AG04450 (cell line): ENCODE measurements around the gene BRICD5. TPM values are rescaled to one million over a fixed set of nuclear protein-coding genes. Genes with fewer than 3 reads are reported as not detected.

Experiments used
- CTCF ChIA-PET: fragments of 300-600, 350-600 bp; formaldehyde crosslinking; extraction: SDS; loops from one replicate; lab custom pipeline; 2022; ENCODE audit warnings: antibody characterized with exemption, inconsistent platforms; lab: Charles Lee
- POLR2A ChIA-PET: fragments of 350-600 bp; formaldehyde crosslinking; extraction: SDS; loops from one replicate; lab custom pipeline; 2021; ENCODE audit warnings: antibody characterized with exemption, inconsistent platforms; lab: Yijun Ruan, JAX
- DNase-seq: peaks from one replicate; pipeline ENCODE4 v3.0.0-alpha.2; 2011; ENCODE audit warnings: low read depth, low spot score
- H3K27ac ChIP-seq: one replicate; pipeline ENCODE4 v1.5.1; 2012; ENCODE audit warnings: low read depth, low read length, control low read depth
- H3K27me3 ChIP-seq: one replicate; pipeline ENCODE4 v1.6.0; 2012; ENCODE audit warnings: low read length; ENCODE audit not compliant: control insufficient read depth, insufficient read depth
- H3K4me3 ChIP-seq: 2 replicates; pipeline ENCODE4 v1.5.1; 2011; ENCODE audit warnings: mild to moderate bottlenecking, low read depth, low read length, control low read depth
- H3K9me3 ChIP-seq: 2 replicates; pipeline ENCODE4 v1.5.1; 2012; ENCODE audit warnings: low read length; ENCODE audit not compliant: control insufficient read depth, insufficient read depth
- CTCF ChIP-seq: IDR thresholded peaks from 2 replicates; pipeline ENCODE4 v1.5.1; 2011; ENCODE audit warnings: low read depth, low read length, control low read depth, inconsistent platforms
- polyA plus RNA-seq: library from polyadenylated mRNA; depleted of rRNA; stranded (reverse); fragments of >200 nt; gene quantifications from 2 replicates; pipeline ENCODE4 v1.2.3, GENCODE V29; 2011

The BRICD5 gene
- polyA plus RNA-seq, 1 experiment = 0.37 TPM

- Histone ChIP-seq H3K27ac (no peak overlapping the region), H3K4me3 (no peak overlapping the region), H3K9me3 (no peaks in the 10 kb centered on the region; the same call in 1 of the 2 replicates), H3K27me3 (no peaks in the 10 kb centered on the region)
- ChIA-PET CTCF (interaction anchor here (1.2 kb wide), 1 partner anchor 255 kb away, joined by 3 read pairs; no protein-coding TSS in a partner anchor), POLR2A (interaction anchor here (0.6 kb wide), 1 partner anchor 158 kb away, joined by 4 read pairs; no protein-coding TSS in a partner anchor)
- no peak for TF ChIP-seq CTCF
- no peak for DNase-seq
Measured at GRCh38 chr16:2246301-2246885, 35.7 kb upstream of the BRICD5 start.

DNA sequence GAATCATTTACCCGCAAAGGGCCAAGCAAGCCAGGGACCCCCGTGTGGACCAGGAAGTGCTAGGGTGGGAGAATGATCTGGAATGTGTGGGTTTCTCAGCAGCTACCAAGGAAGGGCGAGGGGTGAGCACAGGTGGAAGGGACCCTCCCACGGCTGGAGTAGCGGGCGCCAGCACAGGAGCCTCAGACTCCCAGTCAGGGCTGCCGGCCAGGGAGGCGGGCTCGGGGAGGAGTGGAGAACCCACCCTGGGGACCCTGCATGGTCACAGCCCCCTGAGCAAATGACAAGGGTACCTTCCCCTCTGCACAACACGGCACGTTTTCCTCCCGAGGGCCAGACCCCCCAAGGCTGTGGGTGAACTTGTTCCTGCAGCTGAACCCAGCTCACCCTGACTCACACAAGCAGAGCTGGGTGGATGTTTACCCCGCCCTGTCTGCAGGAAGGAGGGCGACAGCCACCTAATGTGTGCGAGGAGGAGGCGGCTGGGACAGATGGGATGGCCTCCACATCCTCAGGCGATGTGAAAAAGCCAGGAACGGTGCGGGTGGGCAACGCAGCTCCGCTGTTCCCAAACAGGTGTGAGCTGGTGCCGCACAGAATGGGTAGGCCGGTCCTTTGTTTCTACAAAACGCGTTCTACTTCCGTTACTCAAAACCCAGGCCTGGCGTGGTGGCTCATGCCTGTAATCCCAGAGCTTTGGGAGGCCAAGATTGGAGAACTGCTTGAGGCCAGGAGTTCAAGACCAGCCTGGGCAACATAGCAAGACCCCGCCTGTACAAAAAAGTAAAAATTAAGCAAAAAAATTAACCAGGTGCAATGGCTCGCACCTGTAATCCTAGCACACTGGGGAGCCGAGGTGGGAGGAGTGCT lies 34.5 kb upstream of the BRICD5 start:
- ChIA-PET CTCF (no interaction called here), POLR2A (no interaction called here)
- Histone ChIP-seq H3K27me3 (no peaks in the 10 kb centered on the region), H3K9me3 (no peaks in the 10 kb centered on the region; the same call in 1 of the 2 replicates), H3K4me3 (no peak overlapping the region), H3K27ac (no peak overlapping the region)
- TF ChIP-seq CTCF = no peak
- DNase-seq = no peak

- CTCF ChIA-PET = no interaction called here
- no peak for TF ChIP-seq CTCF
Measured at GRCh38 chr16:2244301-2244700, 33.6 kb upstream of the BRICD5 start.

DNA sequence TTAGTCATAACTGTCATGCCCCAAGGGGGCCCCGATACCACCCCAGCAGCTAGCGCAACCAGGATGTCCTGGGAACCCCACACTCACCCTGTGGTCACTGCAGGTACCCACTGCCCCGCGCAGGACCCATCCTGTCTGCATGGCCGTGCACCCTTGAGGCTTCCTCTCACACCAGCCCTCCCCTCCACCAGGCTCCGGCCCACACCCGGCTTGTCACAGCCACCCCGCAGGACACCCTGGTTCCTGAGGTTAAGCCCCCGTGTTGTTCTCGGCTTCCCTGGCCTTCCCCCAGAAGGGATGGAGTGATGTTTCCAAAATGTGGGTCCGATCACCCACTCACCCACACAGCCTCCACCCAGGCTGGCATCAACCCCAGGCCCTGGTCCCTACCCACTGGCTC lies 33.1 kb upstream of the BRICD5 start:
- Histone ChIP-seq H3K27me3 (no peaks in the 10 kb centered on the region), H3K4me3 (no peak overlapping the region), H3K9me3 (no peaks in the 10 kb centered on the region; the same call in 1 of the 2 replicates), H3K27ac (no peak overlapping the region)
- ChIA-PET POLR2A (no interaction called here), CTCF (no interaction called here)
- no peak for TF ChIP-seq CTCF
- DNase-seq = no peak

More at GRCh38 chr16:2244301-2244700, 33.6 kb upstream of the BRICD5 start:
- Histone ChIP-seq H3K27me3 (no peaks in the 10 kb centered on the region), H3K27ac (no peak overlapping the region), H3K9me3 (no peaks in the 10 kb centered on the region; the same call in 1 of the 2 replicates), H3K4me3 (no peak overlapping the region)
- POLR2A ChIA-PET = no interaction called here
- DNase-seq = no peak
